Body of pancreas (tissue), 4 donors: Measurements from ENCODE around the gene TENT4A. TPM values are rescaled to one million over a fixed set of nuclear protein-coding genes. Genes with fewer than 3 reads are reported as not detected.

ENCODE experiments used
- ATAC-seq: fragments of 150-250 bp; one replicate; pipeline ENCODE4 v1.9.1; 2016
- DNase-seq, 4 donors: peaks; one replicate each; pipeline ENCODE4 v3.0.0-alpha.2; 2019
- H3K27ac ChIP-seq, 4 donors: fragments of 200-600 bp; sonication (generic); 1 replicate in 3 of 4; 2 replicates in 1 of 4; pipeline versions ENCODE4 v1.5.1 to v1.6.1; 2016 to 2019; ENCODE audit warnings: mild to moderate bottlenecking in 1 of 4, mixed read lengths in 1 of 4, moderate library complexity in 1 of 4
- H3K27me3 ChIP-seq, 2 donors: fragments of 200-600 bp; sonication (generic); one replicate each; pipeline ENCODE4 v1.6.0; 2016; ENCODE audit warnings: mild to moderate bottlenecking in 1 of 2
- H3K36me3 ChIP-seq, 2 donors: fragments of 200-600 bp; sonication (generic); replicated peaks in 1 of 2; 2 replicates each; pipeline ENCODE4 v1.5.1; 2016; ENCODE audit warnings: low read depth in 2 of 2; ENCODE audit not compliant: insufficient read depth in 1 of 2
- H3K4me1 ChIP-seq: fragments of 200-600 bp; sonication (generic); one replicate; pipeline ENCODE4 v1.6.0; 2016
- H3K4me3 ChIP-seq, 2 donors: fragments of 200-600 bp; sonication (generic); 1 replicate in 1 of 2; 2 replicates in 1 of 2; pipeline ENCODE4 v1.5.1; 2016 to 2019
- H3K9me3 ChIP-seq, 3 donors: fragments of 200-600 bp; sonication (generic); 1 replicate in 2 of 3; 2 replicates in 1 of 3; pipeline ENCODE4 v1.5.1; 2016
- POLR2A ChIP-seq, 3 donors: fragments of 450-650 bp; IDR thresholded peaks; one replicate each; pipeline ENCODE4 v1.6.1; 2016; ENCODE audit warnings: antibody characterized with exemption in 3 of 3, mild to moderate bottlenecking in 2 of 3
- WGBS, 2 donors: methylation state at CpG; one replicate each; pipeline ENCODE4 v1.1.5; 2017; 5-methylcytosine and 5-hydroxymethylcytosine counted together
- intact Hi-C: fragments of 100-400 bp; cut with DNase I; formaldehyde crosslinking; loops from one replicate; pipeline ENCODE4 v1.15.1; 2023
- total RNA-seq, 2 donors: library from RNA; depleted of rRNA; stranded (reverse); fragments of >200 nt; gene quantifications; one replicate each; pipeline ENCODE4 v1.1.0, GENCODE V29; 2016
- TF ChIP-seq, protein P1 (sequence below), 7 experiments: fragments of 450-650 bp in 4 of 7; fragments of 200-600 bp in 3 of 7; sonication (generic) in 3 of 7; IDR thresholded peaks; one replicate each; pipeline ENCODE4 v1.5.1; 2016 to 2019; ENCODE audit warnings: antibody characterized with exemption in 7 of 7

Gene TENT4A
- total RNA-seq, 2 donors from 2014 or later = 11.9 to 27.7 TPM

GRCh38 chr5:6781716-6782115, 68.5 kb downstream of the TENT4A start:
- DNase-seq = no peak
- WGBS, 2 donors = 46 to 71% methylated on average over 3 of the region's 3 CpGs
- Histone ChIP-seq H3K9me3 (no peaks in the 10 kb centered on the region), H3K4me1 (no peaks in the 10 kb centered on the region), H3K36me3 (no peaks in the 10 kb centered on the region), H3K27me3 (no peaks in the 10 kb centered on the region), H3K27ac (no peak overlapping the region), H3K4me3 (no peak overlapping the region)
- intact Hi-C loops = no loop called here
- ATAC-seq = no peak
- TF ChIP-seq POLR2A (IDR thresholded peaks at IDR 0.05) = no peak
- TF ChIP-seq, protein P1, sequence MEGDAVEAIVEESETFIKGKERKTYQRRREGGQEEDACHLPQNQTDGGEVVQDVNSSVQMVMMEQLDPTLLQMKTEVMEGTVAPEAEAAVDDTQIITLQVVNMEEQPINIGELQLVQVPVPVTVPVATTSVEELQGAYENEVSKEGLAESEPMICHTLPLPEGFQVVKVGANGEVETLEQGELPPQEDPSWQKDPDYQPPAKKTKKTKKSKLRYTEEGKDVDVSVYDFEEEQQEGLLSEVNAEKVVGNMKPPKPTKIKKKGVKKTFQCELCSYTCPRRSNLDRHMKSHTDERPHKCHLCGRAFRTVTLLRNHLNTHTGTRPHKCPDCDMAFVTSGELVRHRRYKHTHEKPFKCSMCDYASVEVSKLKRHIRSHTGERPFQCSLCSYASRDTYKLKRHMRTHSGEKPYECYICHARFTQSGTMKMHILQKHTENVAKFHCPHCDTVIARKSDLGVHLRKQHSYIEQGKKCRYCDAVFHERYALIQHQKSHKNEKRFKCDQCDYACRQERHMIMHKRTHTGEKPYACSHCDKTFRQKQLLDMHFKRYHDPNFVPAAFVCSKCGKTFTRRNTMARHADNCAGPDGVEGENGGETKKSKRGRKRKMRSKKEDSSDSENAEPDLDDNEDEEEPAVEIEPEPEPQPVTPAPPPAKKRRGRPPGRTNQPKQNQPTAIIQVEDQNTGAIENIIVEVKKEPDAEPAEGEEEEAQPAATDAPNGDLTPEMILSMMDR (IDR thresholded peaks at IDR 0.05) = no peak

- Histone ChIP-seq H3K4me1 (no peaks in the 10 kb centered on the region), H3K4me3 (no peak overlapping the region), H3K27me3 (no peaks in the 10 kb centered on the region), H3K9me3 (no peaks in the 10 kb centered on the region), H3K27ac (no peak overlapping the region), H3K36me3 (no peaks in the 10 kb centered on the region)
- TF ChIP-seq POLR2A (IDR thresholded peaks at IDR 0.05) = no peak
- TF ChIP-seq, protein P1 (IDR thresholded peaks at IDR 0.05) = no peak
- DNase-seq (no peak), ATAC-seq (no peak)
- 78 to 85% methylated on average over 2 of the region's 2 CpGs for WGBS, 2 donors
- intact Hi-C loops = no loop called here
Measured at GRCh38 chr5:6783787-6784186, 70.6 kb downstream of the TENT4A start.

DNA sequence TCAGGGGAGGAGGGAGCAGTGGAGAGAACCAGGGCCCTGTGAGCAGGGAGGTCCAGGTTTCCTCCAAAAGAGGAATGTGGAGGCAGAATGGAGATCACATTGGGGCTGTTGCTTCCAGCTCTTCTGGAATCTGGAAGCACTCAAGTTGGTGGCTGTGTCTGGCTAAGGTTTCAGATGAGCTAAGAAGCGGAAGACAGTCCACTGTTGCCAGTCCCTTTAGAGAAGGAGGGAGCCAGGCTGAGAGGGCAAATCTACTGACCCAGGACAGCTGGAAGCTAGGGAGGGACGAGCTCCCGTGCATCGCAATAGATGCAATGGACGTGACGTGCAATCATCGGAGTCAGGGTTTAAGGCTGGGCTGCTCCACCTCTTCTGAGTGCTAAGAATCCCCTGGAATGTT, 71.2 kb downstream of the TENT4A start:
- Histone ChIP-seq H3K27me3 (no peaks in the 10 kb centered on the region), H3K4me1 (no peaks in the 10 kb centered on the region), H3K36me3 (no peaks in the 10 kb centered on the region), H3K4me3 (no peak overlapping the region), H3K27ac (no peak overlapping the region), H3K9me3 (no peaks in the 10 kb centered on the region)
- TF ChIP-seq POLR2A (IDR thresholded peaks at IDR 0.05) = no peak
- TF ChIP-seq, protein P1 (IDR thresholded peaks at IDR 0.05) = no peak
- 75 to 96% methylated on average over 7 of the region's 7 CpGs for WGBS, 2 donors
- ATAC-seq (no peak), DNase-seq (no peak)
- intact Hi-C loops = no loop called here

DNA sequence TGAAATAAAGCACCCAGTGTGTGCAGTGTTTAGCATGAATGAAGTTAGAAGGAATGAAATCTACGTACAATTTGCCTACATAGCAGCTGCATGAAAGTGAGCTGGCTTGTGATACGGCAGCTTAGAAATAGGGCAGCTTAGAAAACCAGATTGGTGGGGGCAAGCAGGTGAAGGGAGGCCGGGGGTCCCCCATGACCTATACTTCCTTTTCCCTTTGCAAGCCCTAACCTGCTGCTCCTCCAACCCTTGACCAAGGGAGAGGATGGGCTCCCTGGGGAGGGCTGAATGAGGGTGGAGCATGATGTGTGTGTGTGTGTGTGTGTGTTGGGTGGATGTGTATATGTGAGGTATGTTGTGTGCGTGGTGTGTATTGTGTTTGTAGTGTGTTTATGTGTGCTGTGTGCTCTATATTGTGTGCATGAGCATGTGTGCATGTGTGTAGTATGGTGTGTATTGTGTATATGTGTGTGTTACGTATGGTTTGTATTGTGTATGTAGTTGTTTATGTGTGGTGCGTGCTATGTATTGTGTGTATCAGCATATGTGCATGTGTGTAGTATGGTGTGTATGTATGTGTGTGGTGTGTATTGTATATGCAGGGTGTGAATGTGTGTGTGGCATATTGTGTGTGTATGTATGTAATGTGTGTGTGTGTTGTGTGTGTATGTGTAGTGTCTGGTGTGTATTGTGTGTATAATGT, 72.1 kb downstream of the TENT4A start:
- no peak for DNase-seq
- ATAC-seq = no peak
- TF ChIP-seq, protein P1 (IDR thresholded peaks at IDR 0.05) = no peak
- TF ChIP-seq POLR2A (IDR thresholded peaks at IDR 0.05) = no peak
- Histone ChIP-seq H3K4me3 (no peak overlapping the region), H3K36me3 (no peaks in the 10 kb centered on the region), H3K4me1 (no peaks in the 10 kb centered on the region), H3K27ac (no peak overlapping the region), H3K9me3 (no peaks in the 10 kb centered on the region), H3K27me3 (no peaks in the 10 kb centered on the region)
- 76 to 79% methylated on average over 6 of the region's 6 CpGs for WGBS, 2 donors
- intact Hi-C loops = no loop called here

DNA sequence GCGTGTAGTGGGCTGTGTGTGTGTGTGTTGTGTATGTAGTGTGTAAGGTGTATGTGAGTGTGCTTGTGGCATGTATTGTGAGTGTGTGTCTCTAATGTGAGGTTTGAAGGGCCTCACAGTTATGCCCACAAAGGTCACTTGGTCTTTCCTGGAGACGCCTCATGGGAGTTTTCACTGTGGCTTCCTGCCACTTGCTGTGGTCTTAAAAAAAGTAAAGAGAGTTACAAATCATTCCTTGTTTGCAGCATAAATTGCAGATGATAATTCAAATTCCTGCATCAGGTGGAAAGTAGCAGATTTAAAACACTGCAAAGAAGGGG, 72.6 kb downstream of the TENT4A start:
- WGBS, 2 donors = 79 to 88% methylated on average over 2 of the region's 2 CpGs
- TF ChIP-seq POLR2A (IDR thresholded peaks at IDR 0.05) = no peak
- TF ChIP-seq, protein P1 (IDR thresholded peaks at IDR 0.05) = no peak

More for the DNA sequence above, 72.6 kb downstream of the TENT4A start:
- DNase-seq = no peak
- H3K4me1 ChIP-seq = no peaks in the 10 kb centered on the region
- H3K27me3 ChIP-seq = no peaks in the 10 kb centered on the region
- intact Hi-C loops = no loop called here
- ATAC-seq = no peak
- no peak overlapping the region for H3K4me3 ChIP-seq
- H3K9me3 ChIP-seq = no peaks in the 10 kb centered on the region
- no peaks in the 10 kb centered on the region for H3K36me3 ChIP-seq
- no peak overlapping the region for H3K27ac ChIP-seq
